Endothelial cell of umbilical vein (primary cell): Measurements from ENCODE around the gene ALDOA. TPM values are rescaled to one million over a fixed set of nuclear protein-coding genes. Genes with fewer than 3 reads are reported as not detected.

Source experiments
- BruUV-seq: library from RNA; stranded (reverse); fragments of 400-500 nt; replicated peaks from 2 replicates; lab custom pipeline; 2021; lab: Mats Ljungman, UMichigan
- CTCF ChIA-PET: fragments of 300-600, 350-600 bp; sonication (Branson Sonifier 250); formaldehyde crosslinking; loops from one replicate; lab custom pipeline; 2021; ENCODE audit warnings: antibody characterized with exemption, inconsistent platforms; lab: Charles Lee
- POLR2A ChIA-PET: fragments of 300-600, 350-600 bp; sonication (Branson Sonifier 250); formaldehyde crosslinking; loops from one replicate; lab custom pipeline; 2021; ENCODE audit warnings: antibody characterized with exemption, inconsistent platforms; lab: Charles Lee
- DNase-seq: peaks from one replicate; pipeline ENCODE4 v3.0.0-alpha.2; 2011; ENCODE audit warnings: low read depth, low spot score
- FAIRE-seq: peaks from 2 replicates; lab custom pipeline; 2011; peaks lifted over from hg19 to GRCh38; lab: Jason Lieb, UNC
- H2AFZ ChIP-seq: 2 replicates; pipeline ENCODE4 v1.6.0; 2012; ENCODE audit warnings: low read depth, low read length, control low read depth, inconsistent platforms
- H3K27ac ChIP-seq: 2 replicates; pipeline ENCODE4 v1.5.1; 2011; ENCODE audit warnings: low read depth, mild to moderate bottlenecking, control low read depth, low read length, moderate library complexity; ENCODE audit not compliant: insufficient read depth
- H3K27me3 ChIP-seq, 2 experiments: 2 replicates each; pipeline versions ENCODE4 v1.6.0 to v1.6.1; 2011; ENCODE audit warnings: low read length in 2 of 2, mixed read lengths in 1 of 2; ENCODE audit not compliant: control insufficient read depth in 2 of 2, insufficient read depth in 2 of 2
- H3K36me3 ChIP-seq, 2 experiments: 2 replicates in 1 of 2; 3 replicates in 1 of 2; pipeline ENCODE4 v1.5.1; 2011; ENCODE audit warnings: low read length in 2 of 2, mild to moderate bottlenecking in 1 of 2, moderate library complexity in 1 of 2; ENCODE audit not compliant: control insufficient read depth in 2 of 2, insufficient read depth in 2 of 2; ENCODE audit errors: extremely low read depth in 1 of 2
- H3K4me1 ChIP-seq: 3 replicates; pipeline ENCODE4 v1.5.1; 2011; ENCODE audit warnings: mild to moderate bottlenecking, low read length; ENCODE audit not compliant: control insufficient read depth, insufficient read depth; ENCODE audit errors: extremely low read depth
- H3K4me2 ChIP-seq: 2 replicates; pipeline ENCODE4 v1.6.1; 2011; ENCODE audit warnings: low read length, control low read depth, mixed read lengths; ENCODE audit not compliant: insufficient read depth
- H3K4me3 ChIP-seq, 3 experiments: fragments of 200-600 bp in 1 of 3; sonication (generic), shearing (Covaris generic) in 1 of 3; replicated peaks in 1 of 3; 2 replicates each; pipeline ENCODE4 v1.5.1; 2011 to 2016; ENCODE audit warnings: control low read depth in 3 of 3, low read length in 3 of 3, mild to moderate bottlenecking in 2 of 3, inconsistent platforms in 1 of 3, low read depth in 1 of 3, moderate library complexity in 1 of 3; ENCODE audit not compliant: insufficient read depth in 1 of 3
- H3K79me2 ChIP-seq: 2 replicates; pipeline ENCODE4 v1.6.0; 2012; ENCODE audit warnings: low read length, inconsistent platforms; ENCODE audit not compliant: control insufficient read depth, insufficient read depth
- H3K9ac ChIP-seq: replicated peaks from 2 replicates; pipeline ENCODE3; 2011; ENCODE audit warnings: low read length, control low read depth; ENCODE audit not compliant: insufficient read depth; ENCODE audit errors: extremely low read depth
- H3K9me1 ChIP-seq: replicated peaks from 3 replicates; pipeline ENCODE4 v1.6.0; 2011; ENCODE audit warnings: mild to moderate bottlenecking, low read length; ENCODE audit not compliant: control insufficient read depth, insufficient read depth; ENCODE audit errors: extremely low read depth
- H3K9me3 ChIP-seq: replicated peaks from 2 replicates; pipeline ENCODE4 v1.5.1; 2012; ENCODE audit warnings: low read length, inconsistent platforms; ENCODE audit not compliant: control insufficient read depth, insufficient read depth
- H4K20me1 ChIP-seq: replicated peaks from 2 replicates; pipeline ENCODE3; 2011; ENCODE audit warnings: mild to moderate bottlenecking, low read length; ENCODE audit not compliant: control insufficient read depth, insufficient read depth; ENCODE audit errors: extremely low read depth
- FOS ChIP-seq: IDR thresholded peaks from 2 replicates; pipeline ENCODE4 v1.6.1; 2011; ENCODE audit warnings: mild to moderate bottlenecking, low read length, moderate library complexity, borderline replicate concordance; ENCODE audit not compliant: insufficient read depth
- GATA2 ChIP-seq: IDR thresholded peaks from 2 replicates; pipeline ENCODE4 v1.7.0; 2011; ENCODE audit warnings: low read depth, mild to moderate bottlenecking, moderate library complexity, mixed read lengths, low read length; ENCODE audit not compliant: insufficient read length, insufficient read depth
- JUN ChIP-seq: IDR thresholded peaks from 2 replicates; pipeline ENCODE4 v1.6.1; 2011; ENCODE audit warnings: borderline replicate concordance, low read depth; ENCODE audit not compliant: insufficient read length, insufficient read depth
- MYC ChIP-seq: IDR thresholded peaks from one replicate; pipeline ENCODE4 v1.6.1; 2011; ENCODE audit warnings: mild to moderate bottlenecking, low read depth, low read length
- POLR2A ChIP-seq: IDR thresholded peaks from 2 replicates; pipeline ENCODE4 v1.6.1; 2012; ENCODE audit warnings: low read depth, mild to moderate bottlenecking, control low read depth, low read length
- POLR2AphosphoS5 ChIP-seq: IDR thresholded peaks from 2 replicates; pipeline ENCODE4 v1.6.1; 2012; ENCODE audit warnings: low read depth, mild to moderate bottlenecking, control low read depth, low read length, moderate library complexity; ENCODE audit not compliant: insufficient read depth
- dilution Hi-C: fragments of 300-500 bp; cut with MboI; formaldehyde crosslinking; loops from one replicate; pipeline ENCODE4 v1.15.0; 2019; ENCODE audit warnings: low sequenced_read_pairs; ENCODE audit not compliant: extremely low pct_ligation_motif_present
- intact Hi-C: fragments of 100-400 bp; cut with micrococcal nuclease; formaldehyde crosslinking; loops from one replicate; pipeline ENCODE4 v1.10.0; 2022
- polyA plus RNA-seq, 4 experiments: library from polyadenylated mRNA; depleted of rRNA in 3 of 4; stranded (reverse) in 3 of 4; unstranded in 1 of 4; fragments of >200 nt; gene quantifications; 2 replicates each; pipeline versions ENCODE4 v1.2.1 to v1.2.3, GENCODE V29; 2011 to 2012; ENCODE audit warnings: missing spikeins in 1 of 4
- total RNA-seq: library from RNA; stranded (reverse); gene quantifications from 2 replicates; pipeline ENCODE4 v1.2.3, GENCODE V29; 2021
- TF ChIP-seq, protein P1 (sequence below), 2 donors: IDR thresholded peaks; 1 replicate in 1 of 2; 2 replicates in 1 of 2; pipeline ENCODE4 v1.5.1; 2011; ENCODE audit warnings: low read length in 2 of 2, mild to moderate bottlenecking in 2 of 2, moderate library complexity in 2 of 2, control low read depth in 1 of 2, inconsistent platforms in 1 of 2, low read depth in 1 of 2; ENCODE audit not compliant: insufficient read depth in 1 of 2; ENCODE audit errors: extremely low read depth in 1 of 2
- TF ChIP-seq, protein P2 (sequence below): IDR thresholded peaks from 2 replicates; pipeline ENCODE4 v1.6.1; 2011; ENCODE audit not compliant: insufficient read depth, insufficient read length

The ALDOA gene
- total and polyA plus RNA-seq, 2 donors (not counting 3 experiments of a cell fraction or from before 2014, with no cell fraction given), result 871 to 1,114 TPM

DNA sequence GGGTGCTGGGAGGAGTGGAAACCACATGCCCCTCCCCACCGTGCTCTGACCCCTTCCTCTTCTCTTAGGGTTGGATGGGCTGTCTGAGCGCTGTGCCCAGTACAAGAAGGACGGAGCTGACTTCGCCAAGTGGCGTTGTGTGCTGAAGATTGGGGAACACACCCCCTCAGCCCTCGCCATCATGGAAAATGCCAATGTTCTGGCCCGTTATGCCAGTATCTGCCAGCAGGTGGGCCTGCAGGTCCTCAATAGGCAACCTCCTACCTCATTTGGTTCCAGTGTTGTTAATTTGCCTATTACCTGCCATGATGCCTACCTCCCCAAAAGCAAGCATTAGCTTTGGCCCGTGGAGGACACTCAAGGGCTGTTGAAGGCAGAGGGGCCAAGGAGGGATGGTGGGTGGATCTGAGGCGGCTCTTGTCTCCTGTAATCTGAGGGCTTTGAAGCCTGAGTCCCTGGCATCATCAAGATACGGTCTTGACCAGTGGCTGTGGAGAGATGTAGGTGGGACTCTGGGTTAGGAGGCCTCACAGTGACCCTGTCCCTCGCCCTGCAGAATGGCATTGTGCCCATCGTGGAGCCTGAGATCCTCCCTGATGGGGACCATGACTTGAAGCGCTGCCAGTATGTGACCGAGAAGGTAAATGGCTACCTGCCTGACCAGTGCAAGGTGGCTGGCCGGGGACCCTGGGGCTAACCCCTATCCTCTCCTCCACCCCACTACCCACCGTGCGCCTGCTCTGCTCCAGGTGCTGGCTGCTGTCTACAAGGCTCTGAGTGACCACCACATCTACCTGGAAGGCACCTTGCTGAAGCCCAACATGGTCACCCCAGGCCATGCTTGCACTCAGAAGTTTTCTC is 3.4 kb downstream of the ALDOA start:
- FAIRE-seq (peak; percentile 78), DNase-seq (peak; percentile 46)
- H3K4me3 ChIP-seq, result no peak overlapping the region
- no TSS peak for BruUV-seq
- no peak overlapping the region for H3K4me2 ChIP-seq
- H3K27ac ChIP-seq, result no peak overlapping the region
- no peak overlapping the region for H2AFZ ChIP-seq
- H3K9me3 ChIP-seq, result no peaks in the 10 kb centered on the region
- no peaks in the 10 kb centered on the region for H4K20me1 ChIP-seq
- POLR2A ChIA-PET, result no interaction called here
- peaks cover 24 to 42% of the 10 kb centered on the region in 2 experiments for H3K36me3 ChIP-seq
- H3K4me1 ChIP-seq, result peaks cover 21% of the 10 kb centered on the region
- no peaks in the 10 kb centered on the region for H3K9me1 ChIP-seq
- CTCF ChIA-PET, result interaction anchor here (1.6 to 1.8 kb wide), 2 partner anchors 14 to 23 kb away, joined by 5 to 9 read pairs; partner anchors contain the start of gene TBX6
- peak; percentile 20 for TF ChIP-seq POLR2AphosphoS5
- TF ChIP-seq GATA2, result no peak
- TF ChIP-seq FOS, result no peak
- TF ChIP-seq, protein P1, sequence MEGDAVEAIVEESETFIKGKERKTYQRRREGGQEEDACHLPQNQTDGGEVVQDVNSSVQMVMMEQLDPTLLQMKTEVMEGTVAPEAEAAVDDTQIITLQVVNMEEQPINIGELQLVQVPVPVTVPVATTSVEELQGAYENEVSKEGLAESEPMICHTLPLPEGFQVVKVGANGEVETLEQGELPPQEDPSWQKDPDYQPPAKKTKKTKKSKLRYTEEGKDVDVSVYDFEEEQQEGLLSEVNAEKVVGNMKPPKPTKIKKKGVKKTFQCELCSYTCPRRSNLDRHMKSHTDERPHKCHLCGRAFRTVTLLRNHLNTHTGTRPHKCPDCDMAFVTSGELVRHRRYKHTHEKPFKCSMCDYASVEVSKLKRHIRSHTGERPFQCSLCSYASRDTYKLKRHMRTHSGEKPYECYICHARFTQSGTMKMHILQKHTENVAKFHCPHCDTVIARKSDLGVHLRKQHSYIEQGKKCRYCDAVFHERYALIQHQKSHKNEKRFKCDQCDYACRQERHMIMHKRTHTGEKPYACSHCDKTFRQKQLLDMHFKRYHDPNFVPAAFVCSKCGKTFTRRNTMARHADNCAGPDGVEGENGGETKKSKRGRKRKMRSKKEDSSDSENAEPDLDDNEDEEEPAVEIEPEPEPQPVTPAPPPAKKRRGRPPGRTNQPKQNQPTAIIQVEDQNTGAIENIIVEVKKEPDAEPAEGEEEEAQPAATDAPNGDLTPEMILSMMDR (IDR thresholded peaks at IDR 0.05; ENCODE audit: extremely low read depth in 1 of 2, insufficient read depth in 1 of 2, low read depth in 1 of 2, low read length in 2 of 2), result peak; percentile 55 to 67
- TF ChIP-seq, protein P2, sequence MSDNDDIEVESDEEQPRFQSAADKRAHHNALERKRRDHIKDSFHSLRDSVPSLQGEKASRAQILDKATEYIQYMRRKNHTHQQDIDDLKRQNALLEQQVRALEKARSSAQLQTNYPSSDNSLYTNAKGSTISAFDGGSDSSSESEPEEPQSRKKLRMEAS, result no peak
- TF ChIP-seq JUN, result no peak
- peak; percentile 17 for TF ChIP-seq POLR2A
- TF ChIP-seq MYC, result no peak
- no peak overlapping the region for H3K9ac ChIP-seq
- intact Hi-C loops (no loop called here), dilution Hi-C loops (no loop called here)
- peaks cover 46% of the 10 kb centered on the region for H3K79me2 ChIP-seq
- no peaks in the 10 kb centered on the region for H3K27me3 ChIP-seq
